ENCODE data around the gene MARK1.

MARK1 gene

DNA sequence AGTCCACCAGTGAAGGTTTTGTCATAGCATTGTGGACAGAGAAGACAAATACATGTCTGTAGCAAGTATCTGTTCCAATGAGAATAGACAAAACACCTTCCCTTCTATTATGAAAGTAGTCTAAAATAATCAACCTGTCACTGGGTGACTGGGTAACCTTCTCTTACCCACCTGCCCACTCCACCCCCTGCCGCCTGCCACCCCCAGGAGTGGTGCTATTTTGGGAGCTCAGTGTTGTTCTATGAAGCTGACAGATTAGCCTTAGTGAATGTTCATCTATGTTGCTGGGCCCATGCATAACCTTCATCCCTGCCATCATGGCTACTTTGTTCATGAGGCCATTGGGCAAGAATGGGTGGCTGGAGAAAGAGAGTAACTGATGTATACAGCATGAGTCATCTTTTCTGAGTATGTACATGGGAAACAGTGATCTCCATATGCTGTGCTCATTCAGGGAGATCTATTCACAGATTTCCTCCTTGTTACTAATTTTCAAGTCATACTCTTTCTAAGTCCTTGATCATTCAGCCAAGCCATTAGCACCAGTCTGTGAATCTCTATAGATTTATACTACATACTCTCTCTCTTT, 24.8 kb downstream of the MARK1 start:
- DNase-seq (ENCODE audit: low read depth): no peak
- no peak overlapping the region for H3K4me3 ChIP-seq (ENCODE audit: low read length)
- TF ChIP-seq, protein P1, sequence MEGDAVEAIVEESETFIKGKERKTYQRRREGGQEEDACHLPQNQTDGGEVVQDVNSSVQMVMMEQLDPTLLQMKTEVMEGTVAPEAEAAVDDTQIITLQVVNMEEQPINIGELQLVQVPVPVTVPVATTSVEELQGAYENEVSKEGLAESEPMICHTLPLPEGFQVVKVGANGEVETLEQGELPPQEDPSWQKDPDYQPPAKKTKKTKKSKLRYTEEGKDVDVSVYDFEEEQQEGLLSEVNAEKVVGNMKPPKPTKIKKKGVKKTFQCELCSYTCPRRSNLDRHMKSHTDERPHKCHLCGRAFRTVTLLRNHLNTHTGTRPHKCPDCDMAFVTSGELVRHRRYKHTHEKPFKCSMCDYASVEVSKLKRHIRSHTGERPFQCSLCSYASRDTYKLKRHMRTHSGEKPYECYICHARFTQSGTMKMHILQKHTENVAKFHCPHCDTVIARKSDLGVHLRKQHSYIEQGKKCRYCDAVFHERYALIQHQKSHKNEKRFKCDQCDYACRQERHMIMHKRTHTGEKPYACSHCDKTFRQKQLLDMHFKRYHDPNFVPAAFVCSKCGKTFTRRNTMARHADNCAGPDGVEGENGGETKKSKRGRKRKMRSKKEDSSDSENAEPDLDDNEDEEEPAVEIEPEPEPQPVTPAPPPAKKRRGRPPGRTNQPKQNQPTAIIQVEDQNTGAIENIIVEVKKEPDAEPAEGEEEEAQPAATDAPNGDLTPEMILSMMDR (conservative IDR thresholded peaks at IDR 0.05; ENCODE audit: low read length): no peak

DNA sequence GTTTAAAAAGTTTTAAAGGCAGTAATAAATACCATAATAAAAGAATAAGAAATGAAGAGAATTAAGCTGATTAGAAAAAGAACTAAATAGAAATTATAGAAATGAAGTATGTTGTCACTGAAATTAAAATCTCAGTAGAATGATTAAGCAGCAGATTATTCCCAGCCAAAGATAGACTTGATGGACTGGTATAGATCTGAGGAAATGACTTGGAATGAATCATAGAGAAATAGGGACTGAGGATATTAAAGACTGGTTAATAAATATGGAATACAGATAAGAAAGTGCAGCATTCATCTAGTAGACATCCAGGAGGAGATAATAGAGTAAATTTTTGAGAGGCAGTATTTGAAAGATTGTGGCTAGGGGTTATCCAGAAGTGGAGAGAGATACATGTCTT, 28.7 kb downstream of the MARK1 start:
- DNase-seq (ENCODE audit: low read depth): no peak
- TF ChIP-seq, protein P1 (conservative IDR thresholded peaks at IDR 0.05; ENCODE audit: low read length): no peak

DNA sequence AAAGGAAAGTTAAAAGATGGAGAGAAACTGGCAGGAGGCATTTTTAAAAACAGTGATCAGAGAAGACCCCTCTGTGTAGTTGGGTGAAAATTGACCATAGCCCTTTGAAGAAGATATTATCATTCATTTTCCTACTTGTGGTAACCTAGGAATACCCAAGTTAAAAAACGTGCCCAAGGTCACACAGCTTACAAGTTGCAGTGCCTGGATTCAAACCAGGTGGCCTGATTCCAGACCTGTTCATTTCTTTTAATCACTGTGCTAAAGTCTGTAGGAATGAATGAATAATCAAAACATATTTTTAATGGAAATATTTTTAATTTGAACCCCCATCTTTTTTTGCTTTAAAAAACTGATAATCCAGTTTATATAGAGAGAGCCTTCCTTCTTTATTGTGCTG, 35.6 kb downstream of the MARK1 start:
- TF ChIP-seq, protein P1 (conservative IDR thresholded peaks at IDR 0.05; ENCODE audit: low read length): no peak
- no peak overlapping the region for H3K4me3 ChIP-seq (ENCODE audit: low read length)
- no peak for DNase-seq (ENCODE audit: low read depth)

More for the DNA sequence above, 28.7 kb downstream of the MARK1 start:
- H3K4me3 ChIP-seq (ENCODE audit: low read length): no peak overlapping the region

DNA sequence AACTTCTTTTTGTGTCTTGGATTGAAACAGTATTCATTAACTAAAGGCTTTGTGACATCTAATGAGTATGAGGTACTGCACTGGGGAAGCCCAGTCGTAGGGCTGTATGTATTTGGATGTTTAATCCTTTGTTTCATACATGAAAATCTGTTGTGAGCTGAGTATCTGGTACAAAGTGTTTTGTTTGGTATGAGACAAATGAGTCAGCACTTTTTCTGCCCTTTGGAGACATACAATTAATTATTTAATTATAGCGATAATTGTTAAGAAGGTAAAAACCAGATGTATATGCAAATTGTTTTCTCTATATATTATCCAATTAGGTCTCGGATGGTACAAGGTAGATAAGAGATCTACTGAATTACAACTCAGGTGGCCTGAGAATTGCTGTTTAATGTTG, 36.3 kb downstream of the MARK1 start:
- no peak for DNase-seq (ENCODE audit: low read depth)
- H3K4me3 ChIP-seq (ENCODE audit: low read length): no peak overlapping the region
- TF ChIP-seq, protein P1 (conservative IDR thresholded peaks at IDR 0.05; ENCODE audit: low read length): no peak

DNA sequence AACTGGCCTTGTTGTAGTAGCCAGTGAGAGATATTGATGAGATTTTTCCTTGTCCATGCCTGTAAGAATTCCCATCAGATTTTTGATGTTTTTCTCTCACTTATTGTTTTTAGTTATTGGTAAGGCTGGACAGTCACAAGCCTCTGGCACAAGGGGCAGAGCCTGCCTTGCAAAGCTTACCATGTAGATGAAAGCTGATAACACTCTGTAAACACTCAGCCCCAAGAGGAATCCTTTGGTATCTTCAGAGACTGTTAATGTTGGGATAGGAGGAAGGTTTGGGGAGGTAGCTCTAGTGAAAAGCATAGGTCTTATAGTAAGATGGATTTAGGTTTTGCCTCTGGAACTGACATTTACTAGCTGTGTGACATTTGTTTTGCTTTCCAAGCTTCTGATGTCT, 37.7 kb downstream of the MARK1 start:
- no peak overlapping the region for H3K4me3 ChIP-seq (ENCODE audit: low read length)
- TF ChIP-seq, protein P1 (conservative IDR thresholded peaks at IDR 0.05; ENCODE audit: low read length): no peak
- DNase-seq (ENCODE audit: low read depth): no peak

DNA sequence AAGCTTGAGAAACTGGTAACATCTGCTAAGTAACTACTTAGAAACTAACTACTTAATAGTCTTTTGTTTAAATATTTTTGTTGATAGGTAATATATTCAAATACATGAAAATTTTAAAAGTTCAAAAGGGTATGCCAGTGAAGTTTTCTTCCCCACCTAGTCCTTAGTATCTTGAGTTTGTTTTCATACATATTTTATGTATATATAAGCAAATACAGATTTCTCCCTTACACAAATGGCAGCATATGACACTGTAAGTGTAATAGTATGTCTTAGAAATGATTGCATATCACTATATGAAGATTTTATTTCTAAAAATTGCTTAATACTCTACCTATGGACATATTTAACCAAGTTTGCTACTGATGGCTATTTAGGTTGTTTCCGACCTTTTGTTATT, 38.9 kb downstream of the MARK1 start:
- no peak for DNase-seq (ENCODE audit: low read depth)
- TF ChIP-seq, protein P1 (conservative IDR thresholded peaks at IDR 0.05; ENCODE audit: low read length): no peak
- no peak overlapping the region for H3K4me3 ChIP-seq (ENCODE audit: low read length)

DNA sequence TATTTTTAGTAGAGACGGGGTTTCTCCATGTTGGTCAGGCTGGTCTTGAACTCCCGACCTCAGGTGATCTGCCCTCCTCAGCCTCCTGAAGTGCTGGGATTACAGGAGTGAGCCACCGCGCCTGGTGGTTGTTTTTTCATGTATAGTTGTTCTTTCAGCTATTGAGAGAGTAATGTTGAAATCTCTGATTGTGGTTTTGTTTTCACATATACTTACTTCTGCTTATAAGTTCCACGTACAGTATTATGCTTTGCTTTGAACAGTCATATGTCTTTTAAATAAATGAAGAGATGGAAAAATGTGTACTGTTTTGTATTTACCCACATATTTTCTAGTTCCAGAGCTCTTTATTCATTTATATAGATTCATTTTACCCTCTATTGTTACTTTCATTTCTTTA, 44.5 kb downstream of the MARK1 start:
- DNase-seq (ENCODE audit: low read depth): no peak
- H3K4me3 ChIP-seq (ENCODE audit: low read length): no peak overlapping the region
- TF ChIP-seq, protein P1 (conservative IDR thresholded peaks at IDR 0.05; ENCODE audit: low read length): no peak
